AG08395 (cell line): ENCODE measurements around the gene FAM72B.
"Not testable (repeated sequence)": the region's sequence is repeated elsewhere in the genome, so short reads cannot be mapped to it uniquely, and the experiment has no call there.

Experiments
- DNase-seq: peaks from one replicate; pipeline ENCODE4 v3.0.0; 2012; ENCODE audit warnings: mixed read lengths, low spot score

FAM72B gene

GRCh38 chr1:121200232-121200631 is 16.1 kb upstream of the FAM72B start:
- DNase-seq = not testable (repeated sequence)

DNA sequence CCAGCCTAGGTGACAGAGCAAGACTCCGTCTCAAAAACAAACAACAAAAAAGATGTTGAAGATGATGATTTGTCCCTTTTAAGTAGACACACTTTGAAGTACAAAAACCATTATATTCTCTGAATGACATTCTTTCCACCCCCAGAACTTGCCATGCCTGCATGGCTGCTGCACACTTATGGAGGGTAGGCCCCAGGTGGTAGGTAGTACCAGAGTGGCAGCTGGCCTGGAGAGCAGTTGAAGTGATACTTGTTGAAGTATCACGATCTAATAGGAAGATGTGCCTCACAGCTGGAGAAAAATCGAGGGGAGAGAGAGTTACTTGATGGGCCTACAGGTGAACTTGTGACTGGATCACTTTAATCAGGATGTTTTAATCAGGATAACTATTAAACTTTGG is 15.6 kb upstream of the FAM72B start:
- not testable (repeated sequence) for DNase-seq

DNA sequence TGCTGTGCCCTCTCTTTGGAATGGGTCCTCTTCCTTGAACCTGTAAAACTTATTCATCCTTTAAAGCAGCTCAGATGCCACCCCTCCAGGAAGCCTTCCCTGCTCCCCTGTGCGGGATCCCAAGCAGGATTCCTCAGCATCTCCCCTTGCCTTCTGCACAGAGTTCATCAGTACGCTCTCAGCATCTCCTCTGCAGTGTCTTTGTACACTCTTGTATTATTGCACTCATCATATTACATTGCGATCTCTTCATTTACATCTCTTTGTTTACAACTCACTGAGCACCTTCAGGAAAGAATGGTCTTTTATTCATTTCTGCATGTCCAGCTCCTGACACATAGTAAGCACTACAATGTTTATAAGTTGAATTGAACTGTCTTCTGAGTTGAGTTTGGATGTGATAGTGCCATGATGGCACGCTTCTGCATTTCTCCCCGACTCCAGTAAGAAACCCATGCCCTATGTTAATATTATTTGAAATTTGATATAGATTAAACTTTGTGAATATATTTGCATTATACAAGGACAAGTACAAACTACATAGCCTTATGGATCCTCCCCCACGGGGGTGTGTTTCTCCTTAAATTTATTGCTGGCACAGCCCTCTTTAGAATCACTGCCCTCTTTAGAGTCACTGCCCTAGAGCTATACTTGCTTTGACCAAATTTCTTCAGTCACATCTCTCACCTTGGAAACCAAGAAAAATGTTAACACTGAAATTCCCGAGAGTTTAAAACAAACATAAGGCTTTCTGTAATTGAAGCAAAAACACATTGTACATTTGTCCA is 13.1 kb upstream of the FAM72B start:
- DNase-seq = not testable (repeated sequence)

DNA sequence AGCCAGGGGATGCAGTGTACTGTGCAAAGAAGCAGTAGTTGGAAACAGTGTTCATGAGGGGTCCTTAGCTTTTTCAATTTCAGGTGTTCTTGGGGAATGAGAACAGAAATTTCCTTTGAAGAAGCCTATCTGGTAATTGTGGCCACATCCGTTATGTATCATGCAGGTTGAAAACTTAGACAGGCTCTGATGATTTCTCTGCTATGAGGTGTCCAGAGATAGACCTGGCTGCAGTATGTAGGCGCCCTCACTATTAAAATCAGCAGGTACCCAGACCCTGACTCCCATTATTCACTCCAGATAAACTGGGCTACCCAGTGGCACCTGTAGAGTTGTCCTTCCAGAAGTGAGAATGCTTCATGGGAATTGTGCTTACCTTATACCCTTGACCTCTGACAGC is 8.4 kb upstream of the FAM72B start:
- not testable (repeated sequence) for DNase-seq

DNA sequence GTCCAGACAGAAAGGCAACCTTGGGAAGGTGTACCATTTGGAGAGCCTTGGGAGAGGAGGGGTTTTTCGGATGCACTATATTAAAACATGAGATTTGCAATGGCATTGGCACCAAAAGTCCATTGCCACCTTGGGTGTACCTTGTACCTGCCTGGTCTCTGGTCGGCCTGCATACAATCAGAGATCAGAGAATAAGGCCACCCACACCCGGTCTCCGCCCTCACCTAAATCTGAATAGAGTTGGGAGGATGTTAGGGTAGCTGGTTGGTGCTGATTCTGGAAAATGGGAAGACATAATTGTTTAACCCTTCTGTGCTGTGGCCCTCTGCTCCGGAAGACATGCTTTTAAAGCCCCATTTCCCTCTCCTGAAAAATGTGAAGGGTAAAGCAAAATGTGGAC is 3.8 kb upstream of the FAM72B start:
- DNase-seq = not testable (repeated sequence)

GRCh38 chr1:121186191-121186590 is 2.1 kb upstream of the FAM72B start:
- not testable (repeated sequence) for DNase-seq

GRCh38 chr1:121185140-121185708 is 1.1 kb upstream of the FAM72B start:
- not testable (repeated sequence) for DNase-seq

- DNase-seq = not testable (repeated sequence)
Measured at GRCh38 chr1:121183867-121184266, 273 bp downstream of the FAM72B start.

- not testable (repeated sequence) for DNase-seq
Measured at GRCh38 chr1:121178197-121178596, 5.9 kb downstream of the FAM72B start.

DNA sequence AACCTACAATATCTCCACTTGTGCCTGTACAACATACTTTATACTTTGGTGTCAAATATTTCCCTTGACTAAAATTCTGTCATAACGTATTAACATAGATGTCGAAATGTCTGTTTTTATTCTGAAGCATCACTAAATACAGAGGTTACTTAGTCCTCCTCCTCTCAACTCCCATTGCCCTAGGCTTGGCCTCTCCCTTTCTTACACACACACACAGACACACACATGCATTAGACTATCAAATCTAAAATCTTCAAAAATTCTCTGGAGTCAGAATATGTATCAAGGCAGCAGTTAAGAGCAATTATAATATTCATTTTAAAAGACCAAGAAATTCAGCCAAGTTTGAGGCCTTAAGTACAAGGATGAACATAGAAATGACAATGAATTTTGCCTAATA is 7.5 kb downstream of the FAM72B start:
- DNase-seq = not testable (repeated sequence)

GRCh38 chr1:121168152-121168668 is 15.9 kb downstream of the FAM72B start:
- not testable (repeated sequence) for DNase-seq

DNA sequence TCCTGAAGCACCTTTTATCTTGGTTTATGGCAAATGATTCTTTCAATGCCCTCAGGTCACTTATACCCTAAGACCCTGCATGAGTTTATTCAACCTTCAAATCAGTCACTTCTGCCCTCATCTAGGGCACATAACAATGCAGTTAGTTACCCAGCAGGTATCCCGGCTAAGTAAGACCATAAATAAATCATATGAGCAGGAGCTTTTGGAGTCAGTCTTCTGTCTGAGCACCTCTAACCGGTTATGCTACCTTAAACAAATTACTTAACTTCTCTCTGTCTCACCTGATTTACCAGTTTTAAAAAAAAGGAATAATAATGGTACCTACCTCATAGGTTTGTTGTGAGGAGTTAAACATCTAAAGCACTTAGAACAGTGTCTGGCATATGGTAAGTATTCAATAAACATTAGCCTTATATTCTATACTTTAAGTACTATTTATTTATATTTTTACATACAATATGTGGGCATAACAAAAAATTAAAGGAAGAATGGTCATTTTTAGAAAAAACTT is 16.9 kb downstream of the FAM72B start:
- not testable (repeated sequence) for DNase-seq

DNA sequence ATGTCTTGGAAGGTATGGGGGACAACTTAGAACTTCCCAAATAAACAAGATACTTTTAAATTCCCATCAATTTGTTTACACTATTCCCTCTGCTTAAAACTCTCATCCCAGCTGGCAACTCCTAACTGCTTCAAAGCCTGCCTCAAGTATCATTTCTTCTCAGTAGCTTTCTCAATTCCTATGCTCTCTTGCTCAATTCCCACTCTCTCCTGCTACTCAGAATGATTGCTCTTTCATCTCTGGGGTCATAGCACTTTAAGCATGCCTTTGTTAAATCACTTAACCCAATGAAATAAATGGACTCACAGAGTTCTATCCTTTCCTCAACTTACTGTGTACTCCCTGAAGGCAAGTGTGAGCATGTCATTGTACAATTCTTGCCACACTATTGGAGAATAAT is 18.8 kb downstream of the FAM72B start:
- DNase-seq = not testable (repeated sequence)

- not testable (repeated sequence) for DNase-seq
Measured at GRCh38 chr1:121163850-121164757, 20.0 kb downstream of the FAM72B start.

GRCh38 chr1:121161199-121161901 is 22.8 kb downstream of the FAM72B start:
- DNase-seq = not testable (repeated sequence)

- not testable (repeated sequence) for DNase-seq
Measured at GRCh38 chr1:121160118-121160517, 24.0 kb downstream of the FAM72B start.

GRCh38 chr1:121157609-121158008 is 26.5 kb downstream of the FAM72B start:
- DNase-seq = not testable (repeated sequence)

DNA sequence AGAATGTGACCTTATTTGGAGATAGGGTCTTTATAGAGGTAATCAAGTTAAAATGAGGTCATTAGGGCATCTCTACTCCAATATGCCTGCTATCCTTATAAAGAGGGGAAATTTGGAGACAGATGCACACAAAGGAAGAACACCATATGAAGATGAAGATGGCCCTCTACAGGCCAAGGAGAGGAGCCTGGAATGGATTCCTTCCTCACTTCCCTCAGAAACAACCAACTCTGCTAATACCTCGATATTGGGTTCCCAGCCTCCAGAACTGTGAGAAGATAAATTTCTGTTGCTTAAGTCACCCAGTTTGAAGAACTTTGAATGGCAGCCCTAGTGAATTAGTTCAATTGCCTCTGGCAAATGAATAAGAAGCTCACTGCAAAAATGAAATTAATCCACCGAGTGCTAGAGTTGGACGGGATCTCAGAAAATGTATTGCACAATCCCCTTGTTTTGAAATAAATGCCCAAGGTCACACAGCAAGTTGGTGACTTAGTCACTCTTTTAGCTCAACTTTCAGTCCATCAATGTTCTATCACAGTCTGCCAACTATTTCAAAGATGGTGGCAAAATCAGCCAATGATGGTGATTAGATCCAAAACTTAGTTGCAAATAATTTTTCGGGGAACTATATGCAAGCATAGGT is 27.1 kb downstream of the FAM72B start:
- not testable (repeated sequence) for DNase-seq

GRCh38 chr1:121155671-121156358 is 28.3 kb downstream of the FAM72B start:
- not testable (repeated sequence) for DNase-seq

- not testable (repeated sequence) for DNase-seq
Measured at GRCh38 chr1:121154811-121155210, 29.3 kb downstream of the FAM72B start.
